HG03432 (cell line): Measurements from ENCODE around the gene ABAT.
A peak's percentile ranks its signal among the peaks of the same experiment; 100 is the strongest.
"Not testable (repeated sequence)": the region's sequence is repeated elsewhere in the genome, so short reads cannot be mapped to it uniquely, and the experiment has no call there.

ENCODE experiments used
- ATAC-seq: cut with Tn5 transposase; IDR thresholded peaks from one replicate; pipeline ENCODE4 v1.9.1; 2021; ENCODE audit warnings: mild to moderate bottlenecking, moderate library complexity; ENCODE audit not compliant: unreplicated experiment

Gene ABAT

DNA sequence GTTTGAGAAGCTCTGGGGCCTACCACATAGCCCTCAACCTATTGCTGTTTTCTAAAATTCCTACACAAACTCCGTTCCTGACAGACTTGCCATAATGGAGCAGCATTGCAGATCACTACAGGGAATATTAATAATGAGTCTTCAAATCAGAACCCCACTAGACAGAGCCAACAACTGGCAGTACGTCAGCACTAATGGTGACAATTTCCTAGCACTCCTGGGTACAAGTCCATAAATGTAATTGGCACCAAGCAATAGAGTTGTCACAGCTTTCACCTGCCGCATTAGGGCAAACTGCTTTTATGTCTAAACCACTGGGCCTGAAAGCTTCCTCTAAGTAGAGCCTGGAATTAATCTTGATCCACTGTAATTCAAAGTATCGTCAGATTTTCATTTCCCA lies 25.5 kb upstream of the ABAT start:
- ATAC-seq = no peak

DNA sequence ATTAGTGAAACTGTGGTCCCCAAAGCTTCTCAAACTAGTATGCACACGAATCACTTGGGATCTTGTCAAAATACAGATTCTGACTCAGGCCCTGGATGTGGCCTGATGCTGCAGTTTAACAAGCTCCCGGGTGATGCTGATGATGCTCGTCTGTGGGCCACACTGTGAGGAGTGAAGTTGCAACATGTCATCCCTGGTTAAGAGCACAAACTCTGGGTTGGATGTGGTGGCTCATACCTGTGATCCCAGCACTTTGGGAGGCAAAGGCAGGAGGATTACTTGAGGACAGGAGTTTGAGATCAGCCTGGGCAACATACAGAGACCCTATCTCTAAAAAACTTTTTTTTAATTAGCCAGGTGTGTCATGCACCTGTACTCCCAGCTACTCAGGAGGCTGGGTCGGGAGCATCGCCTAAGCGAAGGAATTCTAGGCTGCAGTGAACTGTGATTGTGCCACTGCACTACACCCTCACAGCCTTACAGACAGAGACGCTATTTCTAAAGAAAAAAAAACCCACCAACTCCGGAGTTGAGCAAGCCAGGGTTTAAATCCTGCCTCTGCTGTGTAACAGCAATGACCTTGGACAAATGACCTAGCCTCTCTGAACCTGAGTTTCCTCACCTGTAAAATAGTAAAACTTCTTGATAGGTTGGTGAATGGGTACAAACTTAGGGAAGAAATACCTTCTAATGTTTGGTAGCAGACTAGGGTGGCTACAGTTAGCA lies 24.4 kb upstream of the ABAT start:
- no peak for ATAC-seq

DNA sequence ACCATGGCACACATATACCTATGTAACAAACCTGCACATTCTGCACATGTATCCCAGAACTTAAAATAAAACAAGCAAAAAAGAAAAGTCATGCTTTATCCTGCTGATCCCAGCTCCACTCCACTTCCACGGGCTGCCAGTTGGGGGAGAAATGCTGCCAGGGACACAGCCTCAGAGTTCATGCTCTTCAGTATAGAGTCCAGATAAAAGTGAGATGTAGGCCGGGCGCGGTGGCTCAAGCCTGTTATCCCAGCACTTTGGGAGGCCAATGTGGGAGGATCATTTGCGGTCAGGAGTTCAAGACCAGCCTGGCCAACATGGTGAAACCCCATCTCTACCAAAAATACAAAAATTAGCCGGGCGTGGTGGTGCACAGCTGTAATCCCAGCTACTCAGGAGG lies 22.5 kb upstream of the ABAT start:
- ATAC-seq = not testable (repeated sequence)

- ATAC-seq = peak; percentile 81
Measured at GRCh38 chr16:8655184-8655717, 19.2 kb upstream of the ABAT start.

DNA sequence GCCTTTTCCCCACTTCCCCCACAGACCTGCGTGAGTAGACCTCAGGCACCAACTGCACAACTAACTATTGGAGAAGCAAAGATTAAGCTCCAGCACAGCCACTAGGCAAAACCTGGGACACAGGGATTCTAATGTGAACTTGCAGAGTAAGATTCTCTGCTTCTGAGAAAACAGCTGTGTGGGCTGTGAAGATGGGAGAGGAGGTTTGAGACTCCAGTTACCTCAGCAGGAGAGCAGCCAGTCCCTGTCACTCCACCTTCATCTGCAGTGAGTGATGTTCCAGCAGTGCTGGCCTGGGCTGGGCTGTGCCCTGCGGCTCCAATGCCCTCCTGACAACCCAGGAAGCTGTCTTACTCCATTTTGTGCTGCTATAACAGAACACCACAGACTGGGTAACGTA lies 18.0 kb upstream of the ABAT start:
- ATAC-seq = no peak

DNA sequence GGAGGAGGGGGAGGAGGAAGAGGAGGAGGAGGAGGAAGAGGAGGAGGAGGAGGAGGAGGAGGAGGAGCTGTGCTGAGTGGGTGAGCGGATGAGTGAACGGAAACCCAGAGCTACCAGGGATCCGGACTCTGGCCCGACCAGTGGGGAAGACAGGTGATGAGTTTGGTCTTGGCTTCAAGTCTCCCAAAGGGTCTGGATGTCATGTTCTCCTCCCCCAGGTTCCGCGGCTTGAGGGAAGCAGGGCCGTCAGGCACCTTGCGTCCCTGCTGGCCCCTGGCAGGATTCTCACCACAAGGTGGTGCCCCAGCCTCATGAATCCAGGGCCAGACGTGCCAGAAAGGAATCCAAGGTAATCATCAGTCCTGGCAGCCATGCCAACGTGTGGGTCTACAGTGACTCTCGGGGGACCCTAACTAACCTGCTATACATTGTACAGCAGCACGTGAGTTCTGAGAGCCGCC lies 13.5 kb upstream of the ABAT start:
- ATAC-seq = peak; percentile 71

DNA sequence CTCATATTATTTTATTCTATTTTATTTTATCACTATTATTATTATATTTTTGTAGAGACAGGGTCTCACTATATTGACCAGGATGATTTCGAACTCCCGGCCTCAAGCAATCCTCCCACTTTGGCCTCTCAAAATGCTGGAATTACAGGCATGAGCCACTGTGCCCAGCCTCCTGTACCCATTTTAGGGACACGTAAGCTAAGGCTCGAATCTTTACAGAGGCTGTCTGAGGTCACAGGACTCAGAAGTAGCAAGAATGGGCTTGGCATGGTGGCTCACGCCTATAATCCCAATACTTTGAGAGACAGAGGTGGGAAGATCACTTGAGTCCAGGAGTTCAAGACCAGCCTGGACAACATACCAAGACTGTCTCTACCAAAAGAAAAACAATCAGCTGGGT lies 12.7 kb upstream of the ABAT start:
- no peak for ATAC-seq

- ATAC-seq = no peak
Measured at GRCh38 chr16:8663192-8664089, 11.0 kb upstream of the ABAT start.

- ATAC-seq = no peak
Measured at GRCh38 chr16:8665529-8665928, 8.9 kb upstream of the ABAT start.

- no peak for ATAC-seq
Measured at GRCh38 chr16:8667492-8667891, 6.9 kb upstream of the ABAT start.

- ATAC-seq = no peak
Measured at GRCh38 chr16:8668113-8668512, 6.3 kb upstream of the ABAT start.

DNA sequence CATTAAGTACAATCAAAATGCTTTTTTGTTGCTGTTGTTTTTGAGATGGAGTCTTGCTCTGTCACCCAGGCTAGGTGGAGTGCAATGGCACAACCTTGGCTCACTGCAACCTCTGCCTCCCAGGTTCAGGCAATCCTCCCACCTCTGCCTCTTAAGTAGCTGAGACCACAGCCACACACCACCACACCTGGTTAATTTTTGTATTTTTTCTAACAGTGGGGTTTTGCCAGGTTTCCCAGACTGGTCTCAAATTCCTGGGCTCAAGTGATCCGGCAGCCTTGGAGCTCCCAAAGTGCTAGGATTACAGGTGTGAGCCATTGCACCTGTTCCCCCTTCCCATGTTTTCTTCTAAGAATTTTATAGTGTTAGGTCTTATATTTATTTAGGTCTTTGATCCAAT lies 4.9 kb upstream of the ABAT start:
- no peak for ATAC-seq

GRCh38 chr16:8670014-8670560 lies 4.3 kb upstream of the ABAT start:
- ATAC-seq = no peak

- peak; percentile 43 for ATAC-seq
Measured at GRCh38 chr16:8673611-8674412, 605 bp upstream of the ABAT start.

- ATAC-seq = no peak
Measured at GRCh38 chr16:8675183-8676159, 1.1 kb downstream of the ABAT start.

- ATAC-seq = no peak
Measured at GRCh38 chr16:8676160-8676547, 1.7 kb downstream of the ABAT start.

- no peak for ATAC-seq
Measured at GRCh38 chr16:8676737-8677375, 2.4 kb downstream of the ABAT start.

- ATAC-seq = no peak
Measured at GRCh38 chr16:8677481-8677880, 3.1 kb downstream of the ABAT start.
